AG04449 (cell line): ENCODE measurements around the gene STARD3NL.

ENCODE experiments used
- CTCF ChIA-PET: fragments of 350-600 bp; formaldehyde crosslinking; extraction: SDS; loops from one replicate; lab custom pipeline; 2021; ENCODE audit warnings: antibody characterized with exemption; lab: Yijun Ruan, JAX
- POLR2A ChIA-PET: fragments of 400-600, 350-600 bp; formaldehyde crosslinking; extraction: SDS; loops from one replicate; lab custom pipeline; 2020; ENCODE audit warnings: antibody characterized with exemption, inconsistent platforms; lab: Yijun Ruan, JAX
- DNase-seq: peaks from one replicate; pipeline ENCODE4 v3.0.0-alpha.2; 2010; ENCODE audit warnings: low read depth, low spot score
- H3K4me3 ChIP-seq: 2 replicates; pipeline ENCODE4 v1.5.1; 2011; ENCODE audit warnings: low read depth, mild to moderate bottlenecking, control low read depth, low read length
- TF ChIP-seq, protein P1 (sequence below): IDR thresholded peaks from one replicate; pipeline ENCODE4 v1.5.1; 2011; ENCODE audit warnings: mild to moderate bottlenecking, moderate library complexity, low read length, control low read depth, inconsistent platforms; ENCODE audit not compliant: insufficient read depth; ENCODE audit errors: missing control alignments

The STARD3NL gene

DNA sequence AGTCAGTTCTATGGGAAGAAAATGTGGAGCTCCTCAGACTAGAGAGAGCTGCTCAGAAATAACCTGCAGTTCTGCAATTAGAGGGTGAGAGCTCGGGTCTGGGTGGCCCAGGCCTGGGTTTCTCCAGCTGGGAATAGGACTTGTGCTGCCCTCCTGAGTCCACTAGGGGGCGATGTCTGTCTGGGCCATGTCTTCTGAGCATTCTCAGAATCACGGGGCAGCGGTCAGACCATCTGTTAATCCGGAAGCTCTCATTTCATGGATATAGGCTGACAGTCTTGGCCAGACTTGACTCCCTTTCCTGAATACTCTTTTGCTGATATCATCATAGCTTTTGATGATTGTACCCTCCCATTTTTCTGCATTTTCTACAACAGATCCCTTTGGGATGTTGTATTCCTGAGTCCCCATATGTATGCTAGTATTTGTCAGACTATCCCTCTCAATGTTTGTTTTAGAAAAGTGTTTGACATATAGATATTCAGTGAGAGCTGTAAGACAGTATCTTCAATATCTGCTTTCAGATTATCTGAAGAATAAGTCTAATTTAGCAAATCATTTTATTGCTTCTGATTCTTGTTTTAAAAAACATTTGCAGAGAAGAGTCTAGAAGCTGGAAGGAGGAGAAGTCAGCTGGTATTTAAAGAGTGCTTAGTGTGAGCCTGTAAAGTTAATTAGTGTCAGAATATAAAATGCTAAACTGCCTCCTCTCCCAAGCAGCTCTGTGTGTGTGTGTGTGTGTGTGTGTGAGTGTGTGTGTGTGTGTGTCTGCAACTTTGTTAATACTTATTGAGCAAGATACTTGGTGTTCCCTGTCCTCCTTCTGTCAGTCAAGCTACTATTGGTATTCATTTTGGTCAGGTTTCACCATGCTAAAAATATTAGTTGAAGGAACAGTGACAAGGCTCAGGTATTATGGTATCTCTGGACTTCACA is 38.0 kb downstream of the STARD3NL start:
- POLR2A ChIA-PET = interaction anchor here (0.8 to 1.3 kb wide), 2 partner anchors 19 to 38 kb away, joined by 4 to 5 read pairs; partner anchors contain the start of gene STARD3NL
- TF ChIP-seq, protein P1, sequence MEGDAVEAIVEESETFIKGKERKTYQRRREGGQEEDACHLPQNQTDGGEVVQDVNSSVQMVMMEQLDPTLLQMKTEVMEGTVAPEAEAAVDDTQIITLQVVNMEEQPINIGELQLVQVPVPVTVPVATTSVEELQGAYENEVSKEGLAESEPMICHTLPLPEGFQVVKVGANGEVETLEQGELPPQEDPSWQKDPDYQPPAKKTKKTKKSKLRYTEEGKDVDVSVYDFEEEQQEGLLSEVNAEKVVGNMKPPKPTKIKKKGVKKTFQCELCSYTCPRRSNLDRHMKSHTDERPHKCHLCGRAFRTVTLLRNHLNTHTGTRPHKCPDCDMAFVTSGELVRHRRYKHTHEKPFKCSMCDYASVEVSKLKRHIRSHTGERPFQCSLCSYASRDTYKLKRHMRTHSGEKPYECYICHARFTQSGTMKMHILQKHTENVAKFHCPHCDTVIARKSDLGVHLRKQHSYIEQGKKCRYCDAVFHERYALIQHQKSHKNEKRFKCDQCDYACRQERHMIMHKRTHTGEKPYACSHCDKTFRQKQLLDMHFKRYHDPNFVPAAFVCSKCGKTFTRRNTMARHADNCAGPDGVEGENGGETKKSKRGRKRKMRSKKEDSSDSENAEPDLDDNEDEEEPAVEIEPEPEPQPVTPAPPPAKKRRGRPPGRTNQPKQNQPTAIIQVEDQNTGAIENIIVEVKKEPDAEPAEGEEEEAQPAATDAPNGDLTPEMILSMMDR = peak; percentile 92
- CTCF ChIA-PET = interaction anchor here (0.6 to 10.3 kb wide), 60 partner anchors 7 to 533 kb away, joined by 3 to 265 read pairs (median 5); partner anchors contain the start of genes SFRP4 and STARD3NL
- no peak overlapping the region for H3K4me3 ChIP-seq
- peak; percentile 67 for DNase-seq

DNA sequence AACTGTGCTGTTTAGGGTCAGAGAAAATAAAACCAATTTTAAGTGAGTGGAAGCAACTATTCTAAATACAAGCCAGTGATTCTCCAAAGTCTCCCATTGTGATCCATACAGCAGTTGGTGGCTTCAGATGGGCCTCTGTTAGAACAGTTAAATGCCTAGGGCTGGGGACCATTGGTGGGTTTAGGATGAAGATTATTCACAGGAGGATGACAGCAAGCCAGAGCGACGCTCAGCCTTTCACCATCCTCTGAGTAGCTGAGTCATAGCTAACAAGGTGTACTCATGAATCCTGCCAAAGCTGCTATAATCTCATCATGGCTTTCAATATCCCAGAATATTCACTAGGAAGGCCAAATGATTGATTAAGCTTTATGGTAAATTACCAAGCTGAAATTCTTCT is 39.6 kb downstream of the STARD3NL start:
- TF ChIP-seq, protein P1 = no peak
- H3K4me3 ChIP-seq = no peak overlapping the region
- ChIA-PET POLR2A (no interaction called here), CTCF (interaction anchor here (0.8 to 10.3 kb wide), 14 partner anchors 9 to 316 kb away, joined by 3 to 265 read pairs (median 7); no protein-coding TSS in a partner anchor)
- no peak for DNase-seq

DNA sequence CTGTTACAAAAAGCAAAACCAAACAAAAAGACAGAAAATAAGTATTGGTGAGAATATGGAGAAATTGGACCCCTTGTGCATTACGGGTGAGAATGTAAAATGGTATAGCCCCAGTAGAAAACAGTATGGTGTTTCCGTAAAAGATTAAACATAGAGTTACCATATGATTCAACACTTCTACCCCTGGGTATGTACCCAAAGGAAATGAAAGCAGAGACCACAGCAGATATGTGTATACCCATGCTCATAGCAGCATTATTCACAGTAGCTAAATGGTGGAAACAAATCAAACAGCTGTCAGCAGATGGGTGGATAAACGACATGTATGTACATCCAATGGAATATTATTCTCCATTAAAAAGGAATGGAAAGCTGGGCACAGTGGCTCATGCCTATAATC is 42.4 kb downstream of the STARD3NL start:
- ChIA-PET CTCF (interaction anchor here (0.9 to 10.3 kb wide), 12 partner anchors 14 to 319 kb away, joined by 3 to 265 read pairs (median 12); partner anchors contain the start of gene STARD3NL), POLR2A (no interaction called here)
- TF ChIP-seq, protein P1 = no peak
- DNase-seq = no peak
- no peak overlapping the region for H3K4me3 ChIP-seq

DNA sequence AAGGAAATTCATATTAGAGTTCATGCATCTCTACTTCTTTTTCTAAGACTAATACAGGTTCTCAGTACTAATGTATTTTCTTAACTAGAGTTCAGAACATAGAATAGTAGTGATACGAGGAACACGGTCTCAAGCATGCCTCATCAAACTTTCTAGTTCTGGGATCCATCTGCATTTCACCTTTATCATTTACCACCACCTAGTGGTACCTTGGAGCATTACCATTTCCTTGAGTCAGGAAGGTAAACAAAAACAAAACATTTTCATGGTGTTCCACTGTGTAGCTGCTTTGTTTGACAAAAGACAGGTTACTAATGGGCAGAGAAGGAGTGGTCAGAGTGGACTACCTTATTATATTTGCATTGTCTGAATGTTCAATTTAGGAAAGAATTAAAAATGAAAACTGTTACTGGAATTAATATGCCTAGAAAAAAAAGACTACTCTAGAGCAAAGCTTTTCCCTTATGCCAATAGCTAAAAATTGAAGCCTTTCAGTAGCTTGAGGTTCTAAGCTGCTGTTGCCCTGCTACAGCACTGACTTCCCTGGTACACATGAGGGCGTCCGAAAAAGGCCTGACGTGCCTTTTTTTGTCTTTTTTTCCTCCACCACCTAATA is 44.5 kb downstream of the STARD3NL start:
- TF ChIP-seq, protein P1 = peak; percentile 63
- ChIA-PET CTCF (interaction anchor here (0.9 to 10.3 kb wide), 30 partner anchors 7 to 327 kb away, joined by 3 to 265 read pairs (median 5); partner anchors contain the start of gene SFRP4), POLR2A (no interaction called here)

DNA sequence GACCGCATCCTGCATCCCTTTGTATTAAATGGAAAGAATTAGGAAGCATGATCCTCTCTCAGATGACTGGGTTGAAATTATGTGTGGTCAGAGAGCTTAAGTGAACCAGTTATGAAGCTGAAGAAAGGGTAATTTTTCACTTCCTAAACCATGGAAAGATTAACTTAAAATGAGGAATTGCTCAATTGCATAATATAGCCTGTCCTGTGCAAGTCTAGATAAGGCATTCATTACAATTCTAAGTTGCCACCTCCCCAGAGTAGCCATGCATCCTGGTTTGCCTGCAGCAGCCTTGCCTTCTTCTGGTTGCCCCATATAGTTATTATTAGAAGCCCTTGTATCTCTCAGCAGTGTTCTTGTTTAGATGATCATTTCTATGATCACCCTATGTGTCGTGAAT is 45.3 kb downstream of the STARD3NL start:
- ChIA-PET CTCF (interaction anchor here (0.9 to 10.3 kb wide), 29 partner anchors 8 to 327 kb away, joined by 3 to 265 read pairs (median 4); partner anchors contain the start of gene SFRP4), POLR2A (no interaction called here)
- no peak for DNase-seq
- H3K4me3 ChIP-seq = no peak overlapping the region
- TF ChIP-seq, protein P1 = no peak

More for the DNA sequence above, 44.5 kb downstream of the STARD3NL start:
- DNase-seq = no peak
- H3K4me3 ChIP-seq = no peak overlapping the region
